Measurements from ENCODE around the gene PPP3CB.

- TF ChIP-seq POLR2A (IDR thresholded peaks at IDR 0.05): no peak
- TF ChIP-seq CTCF (IDR thresholded peaks at IDR 0.05): no peak
These were observed 28.6 kb downstream of the PPP3CB start for GRCh38 chr10:73467206-73467605.
